ENCODE data around the gene NR2E1. TPM values are rescaled to one million over a fixed set of nuclear protein-coding genes. Genes with fewer than 3 reads are reported as not detected.
A peak's percentile ranks its signal among the peaks of the same experiment; 100 is the strongest.

Gene NR2E1
- total RNA-seq, 1 donor from 2014 or later = not detected

DNA sequence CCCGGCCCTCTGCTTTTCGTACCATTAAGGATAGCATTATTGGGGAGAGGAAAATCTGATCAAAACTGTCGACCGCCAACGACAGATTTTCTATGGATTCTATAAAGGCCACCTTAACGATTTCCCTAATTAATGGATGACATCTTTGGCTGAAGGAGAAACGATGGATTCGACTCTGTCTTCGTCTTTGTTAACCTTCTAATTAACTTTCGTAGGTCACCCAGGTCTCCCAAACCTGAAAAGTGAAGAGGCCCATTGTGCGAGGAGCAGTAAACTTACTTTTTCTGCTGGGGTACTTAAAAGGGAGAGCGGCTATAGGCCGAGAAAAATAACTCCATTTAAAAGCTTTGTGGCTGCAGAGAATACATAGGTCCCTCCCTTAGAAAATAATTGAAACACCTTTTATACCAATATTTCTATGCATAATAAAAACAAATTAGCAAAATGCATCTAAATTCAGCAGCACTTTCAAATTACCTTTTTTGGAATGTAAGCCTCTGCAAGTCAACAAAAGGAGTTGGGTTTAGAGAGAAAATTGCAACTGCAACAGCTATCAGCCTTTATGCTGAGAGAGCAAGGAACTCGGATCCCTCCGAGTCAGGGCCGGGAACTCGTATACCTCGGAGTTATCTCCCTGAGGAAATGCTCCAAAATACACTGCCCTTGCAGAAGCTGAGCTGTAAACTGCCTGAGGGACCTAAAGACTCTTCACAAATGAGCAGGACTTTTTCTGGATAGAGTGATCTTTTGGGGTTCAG is 31.4 kb upstream of the NR2E1 start:
- Histone ChIP-seq H3K27me3 (no peaks in the 10 kb centered on the region), H3K27ac (peak overlapping the region; percentile 41 to 55), H3K9me3 (no peaks in the 10 kb centered on the region), H3K4me3 (peak overlapping the region; percentile 58 to 60), H3K4me1 (peaks cover 0 to 8% of the 10 kb centered on the region in 2 donors), H3K36me3 (no peaks in the 10 kb centered on the region)
- TF ChIP-seq, protein P1, sequence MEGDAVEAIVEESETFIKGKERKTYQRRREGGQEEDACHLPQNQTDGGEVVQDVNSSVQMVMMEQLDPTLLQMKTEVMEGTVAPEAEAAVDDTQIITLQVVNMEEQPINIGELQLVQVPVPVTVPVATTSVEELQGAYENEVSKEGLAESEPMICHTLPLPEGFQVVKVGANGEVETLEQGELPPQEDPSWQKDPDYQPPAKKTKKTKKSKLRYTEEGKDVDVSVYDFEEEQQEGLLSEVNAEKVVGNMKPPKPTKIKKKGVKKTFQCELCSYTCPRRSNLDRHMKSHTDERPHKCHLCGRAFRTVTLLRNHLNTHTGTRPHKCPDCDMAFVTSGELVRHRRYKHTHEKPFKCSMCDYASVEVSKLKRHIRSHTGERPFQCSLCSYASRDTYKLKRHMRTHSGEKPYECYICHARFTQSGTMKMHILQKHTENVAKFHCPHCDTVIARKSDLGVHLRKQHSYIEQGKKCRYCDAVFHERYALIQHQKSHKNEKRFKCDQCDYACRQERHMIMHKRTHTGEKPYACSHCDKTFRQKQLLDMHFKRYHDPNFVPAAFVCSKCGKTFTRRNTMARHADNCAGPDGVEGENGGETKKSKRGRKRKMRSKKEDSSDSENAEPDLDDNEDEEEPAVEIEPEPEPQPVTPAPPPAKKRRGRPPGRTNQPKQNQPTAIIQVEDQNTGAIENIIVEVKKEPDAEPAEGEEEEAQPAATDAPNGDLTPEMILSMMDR (IDR thresholded peaks at IDR 0.05) = no peak
- intact Hi-C loops (cut with DNase I) = no loop called here
- DNase-seq (ENCODE audit: low spot score in 2 of 2) = no peak

DNA sequence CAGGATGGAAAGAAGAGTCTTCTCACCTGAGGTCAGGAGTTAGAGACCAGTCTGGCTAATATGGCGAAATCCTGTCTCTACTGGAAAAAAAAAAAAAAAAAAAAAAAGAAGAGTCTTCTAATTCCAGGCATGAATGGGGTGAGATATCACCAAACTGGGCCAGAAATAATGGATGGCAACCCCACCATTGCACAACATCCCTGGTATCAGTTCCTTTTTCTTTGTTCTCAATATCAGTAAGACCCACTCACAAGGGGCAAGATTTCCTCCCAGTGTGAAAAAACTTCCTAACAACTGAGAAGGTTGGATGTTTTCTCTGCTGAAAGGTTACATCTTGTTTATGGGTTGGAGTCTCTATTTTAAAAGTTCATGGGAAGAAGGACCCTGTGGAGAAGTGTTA is 23.6 kb upstream of the NR2E1 start:
- TF ChIP-seq, protein P1 (IDR thresholded peaks at IDR 0.05) = no peak
- Histone ChIP-seq H3K27ac (no peak overlapping the region), H3K4me1 (no peaks in the 10 kb centered on the region), H3K27me3 (no peaks in the 10 kb centered on the region), H3K36me3 (no peaks in the 10 kb centered on the region), H3K9me3 (no peaks in the 10 kb centered on the region), H3K4me3 (no peak overlapping the region)
- intact Hi-C loops (cut with DNase I) = no loop called here
- no peak for DNase-seq (ENCODE audit: low spot score in 2 of 2)

GRCh38 chr6:108145639-108146038 is 20.2 kb upstream of the NR2E1 start:
- intact Hi-C loops (cut with DNase I) = no loop called here
- TF ChIP-seq, protein P1 (IDR thresholded peaks at IDR 0.05) = no peak
- Histone ChIP-seq H3K27ac (no peak overlapping the region), H3K4me1 (no peaks in the 10 kb centered on the region), H3K4me3 (no peak overlapping the region), H3K27me3 (no peaks in the 10 kb centered on the region), H3K9me3 (no peaks in the 10 kb centered on the region), H3K36me3 (no peaks in the 10 kb centered on the region)
- no peak for DNase-seq (ENCODE audit: low spot score in 2 of 2)

DNA sequence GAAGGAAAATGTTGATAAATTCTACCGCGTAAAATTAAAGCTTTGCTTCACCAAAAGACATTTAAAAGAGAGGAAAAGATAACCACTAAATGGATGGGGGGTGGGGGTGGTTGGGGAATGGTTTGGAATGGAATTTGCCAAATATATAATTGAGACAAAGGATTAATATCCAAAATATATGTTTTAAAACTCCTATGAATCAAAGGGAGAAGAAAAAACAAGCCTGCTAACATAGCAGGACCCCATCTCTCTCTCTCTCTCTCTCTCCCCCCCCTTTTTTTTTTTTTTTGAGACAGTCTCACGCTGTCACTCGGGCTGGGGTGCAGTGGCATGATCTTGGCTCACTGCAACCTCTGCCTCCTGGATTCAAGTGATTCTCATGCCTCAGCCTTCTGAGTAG is 13.4 kb upstream of the NR2E1 start:
- H3K36me3 ChIP-seq = no peaks in the 10 kb centered on the region
- no peaks in the 10 kb centered on the region for H3K9me3 ChIP-seq
- intact Hi-C loops (cut with DNase I) = no loop called here
- no peak overlapping the region for H3K4me3 ChIP-seq
- TF ChIP-seq, protein P1 (IDR thresholded peaks at IDR 0.05) = no peak
- no peak overlapping the region for H3K27ac ChIP-seq
- DNase-seq (ENCODE audit: low spot score in 2 of 2) = no peak
- peaks cover 3 to 5% of the 10 kb centered on the region in 2 donors for H3K4me1 ChIP-seq
- H3K27me3 ChIP-seq = peaks cover 13% of the 10 kb centered on the region

- Histone ChIP-seq H3K27me3 (peaks cover 20% of the 10 kb centered on the region), H3K27ac (no peak overlapping the region), H3K4me1 (peaks cover 4 to 10% of the 10 kb centered on the region in 2 donors), H3K9me3 (no peaks in the 10 kb centered on the region), H3K36me3 (no peaks in the 10 kb centered on the region), H3K4me3 (no peak overlapping the region)
- DNase-seq (ENCODE audit: low spot score in 2 of 2) = peak in 1 of 2 donors; percentile 56
- intact Hi-C loops (cut with DNase I) = loop anchor here (5.0 kb wide), 1 partner anchor 39 kb away; no protein-coding TSS in a partner anchor
- TF ChIP-seq, protein P1 (IDR thresholded peaks at IDR 0.05) = no peak
Observed at GRCh38 chr6:108156180-108156937, 9.5 kb upstream of the NR2E1 start.

All from ascending aorta (tissue), 2 donors.